Activated CD4-positive, alpha-beta T cell treated with anti-CD3 and anti-CD28 coated beads for 1 hour (primary cell): ENCODE data around the gene HACD2.

ENCODE experiments used
- DNase-seq: peaks from one replicate; pipeline ENCODE4 v3.0.0-alpha.2; 2020

The HACD2 gene

GRCh38 chr3:123479891-123480290, 105.0 kb downstream of the HACD2 start:
- DNase-seq = no peak

GRCh38 chr3:123478314-123478713, 106.5 kb downstream of the HACD2 start:
- no peak for DNase-seq

GRCh38 chr3:123476967-123477750, 107.7 kb downstream of the HACD2 start:
- DNase-seq = no peak

- DNase-seq = no peak
These were observed 109.1 kb downstream of the HACD2 start for GRCh38 chr3:123475786-123476185.

- no peak for DNase-seq
These were observed 113.7 kb downstream of the HACD2 start for GRCh38 chr3:123471106-123471505.

- no peak for DNase-seq
These were observed 115.4 kb downstream of the HACD2 start for GRCh38 chr3:123469323-123469995.

GRCh38 chr3:123467046-123467445, 117.8 kb downstream of the HACD2 start:
- no peak for DNase-seq

- no peak for DNase-seq
These were observed 120.6 kb downstream of the HACD2 start for GRCh38 chr3:123464211-123464610.

GRCh38 chr3:123459862-123460261, 125.0 kb downstream of the HACD2 start:
- no peak for DNase-seq

- DNase-seq = no peak
These were observed 126.6 kb downstream of the HACD2 start for GRCh38 chr3:123458255-123458654.

- no peak for DNase-seq
These were observed 127.0 kb downstream of the HACD2 start for GRCh38 chr3:123457841-123458240.

- DNase-seq = no peak
These were observed 131.2 kb downstream of the HACD2 start for GRCh38 chr3:123453675-123454074.

GRCh38 chr3:123451186-123451585, 133.7 kb downstream of the HACD2 start:
- no peak for DNase-seq

GRCh38 chr3:123449997-123450604, 134.8 kb downstream of the HACD2 start:
- no peak for DNase-seq

GRCh38 chr3:123449102-123449996, 135.5 kb downstream of the HACD2 start:
- DNase-seq = no peak

GRCh38 chr3:123448536-123449101, 136.2 kb downstream of the HACD2 start, which contains the start of gene ADCY5:
TSS of gene ADCY5 (minus strand) at chr3:123449090. CDS start at chr3:123448545, 545 bp downstream.
- DNase-seq = no peak

- peak; percentile 15 for DNase-seq
These were observed 136.9 kb downstream of the HACD2 start for GRCh38 chr3:123447749-123448517.

GRCh38 chr3:123447416-123447748, 137.5 kb downstream of the HACD2 start:
- no peak for DNase-seq

- DNase-seq = no peak
These were observed 138.2 kb downstream of the HACD2 start for GRCh38 chr3:123446610-123447109.

- DNase-seq = no peak
These were observed 138.6 kb downstream of the HACD2 start for GRCh38 chr3:123446210-123446609.

GRCh38 chr3:123445702-123446101, 139.2 kb downstream of the HACD2 start:
- no peak for DNase-seq

GRCh38 chr3:123444744-123445143, 140.1 kb downstream of the HACD2 start:
- DNase-seq = no peak
